SK-N-SH (cell line): Measurements from ENCODE around the gene ZMAT5.

Experiments
- CHD2 ChIP-seq: fragments of 150-350 bp; IDR thresholded peaks from 2 replicates; pipeline ENCODE4 v1.6.1; 2018; ENCODE audit warnings: low read length; ENCODE audit not compliant: partially characterized antibody
- EP300 ChIP-seq, 2 experiments: IDR thresholded peaks; 2 replicates each; pipeline versions ENCODE4 v1.4.0 to v1.6.1; 2012; ENCODE audit warnings: borderline replicate concordance in 1 of 2, low read depth in 1 of 2, low read length in 1 of 2
- EZH2phosphoT487 ChIP-seq: fragments of 200-600 bp; sonication (generic); IDR thresholded peaks from 2 replicates; pipeline ENCODE4 v1.6.1; 2017; ENCODE audit warnings: low read depth, mixed run types, mild to moderate bottlenecking, antibody characterized with exemption, moderate library complexity, borderline replicate concordance
- NRF1 ChIP-seq: IDR thresholded peaks from 2 replicates; pipeline ENCODE4 v1.6.1; 2012; ENCODE audit warnings: low read depth, mild to moderate bottlenecking, low read length
- POLR2AphosphoS5 ChIP-seq: IDR thresholded peaks from 2 replicates; pipeline ENCODE4 v1.6.1; 2012; ENCODE audit warnings: low read depth, low read length
- RAD21 ChIP-seq: IDR thresholded peaks from 2 replicates; pipeline ENCODE4 v1.6.1; 2012; ENCODE audit warnings: mild to moderate bottlenecking, low read length
- RCOR1 ChIP-seq: fragments of 150-350 bp; IDR thresholded peaks from 2 replicates; pipeline ENCODE4 v1.6.1; 2017; ENCODE audit warnings: antibody characterized with exemption, low read length
- YY1 ChIP-seq: IDR thresholded peaks from 2 replicates; pipeline ENCODE4 v1.4.0; 2012; ENCODE audit warnings: low read depth, mild to moderate bottlenecking
- TF ChIP-seq, protein P1 (sequence below): fragments of 150-350 bp; IDR thresholded peaks from 2 replicates; pipeline ENCODE4 v1.6.1; 2016; ENCODE audit warnings: mild to moderate bottlenecking, low read depth, low read length
- TF ChIP-seq, protein P2 (sequence below): fragments of 200-600 bp; sonication (generic); IDR thresholded peaks from 2 replicates; pipeline ENCODE4 v1.6.1; 2017; ENCODE audit warnings: antibody characterized with exemption, mild to moderate bottlenecking, moderate library complexity
- TF ChIP-seq, protein P3 (sequence below): IDR thresholded peaks from 2 replicates; pipeline ENCODE4 v1.6.1; 2012; ENCODE audit warnings: mild to moderate bottlenecking, low read depth, low read length, moderate library complexity
- TF ChIP-seq, protein P4 (sequence below): fragments of 150-350 bp; IDR thresholded peaks from 2 replicates; pipeline ENCODE4 v1.6.1; 2017; ENCODE audit warnings: antibody characterized with exemption, low read length, low read depth, borderline replicate concordance

DNA sequence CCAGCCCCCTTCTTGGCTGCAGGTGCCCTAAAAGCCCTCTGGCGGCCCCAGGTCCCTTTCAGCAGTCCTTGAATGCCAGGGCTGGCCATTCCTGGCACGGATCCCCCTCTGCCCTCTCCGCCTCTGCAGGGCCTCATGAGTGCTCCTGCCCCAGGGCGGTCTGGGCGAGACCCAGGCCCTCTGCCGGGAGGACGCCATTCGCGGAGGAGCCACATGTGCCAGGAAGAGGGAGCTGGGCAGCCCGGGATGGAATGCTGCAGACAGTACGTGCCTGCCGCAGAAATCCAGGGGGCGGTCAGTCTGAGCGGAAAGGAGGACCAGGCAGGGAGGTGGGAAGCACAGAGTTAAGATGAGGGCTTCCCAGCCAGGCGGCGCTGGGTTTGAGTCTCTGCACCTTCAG, 44.2 kb downstream of the ZMAT5 start:
- TF ChIP-seq EP300 (IDR thresholded peaks at IDR 0.05; ENCODE audit: borderline replicate concordance in 1 of 2, low read depth in 1 of 2, low read length in 1 of 2) (no peak), NRF1 (no peak), EZH2phosphoT487 (no peak), RAD21 (no peak), RCOR1 (no peak), POLR2AphosphoS5 (no peak), CHD2 (no peak), YY1 (no peak)
- TF ChIP-seq, protein P1, sequence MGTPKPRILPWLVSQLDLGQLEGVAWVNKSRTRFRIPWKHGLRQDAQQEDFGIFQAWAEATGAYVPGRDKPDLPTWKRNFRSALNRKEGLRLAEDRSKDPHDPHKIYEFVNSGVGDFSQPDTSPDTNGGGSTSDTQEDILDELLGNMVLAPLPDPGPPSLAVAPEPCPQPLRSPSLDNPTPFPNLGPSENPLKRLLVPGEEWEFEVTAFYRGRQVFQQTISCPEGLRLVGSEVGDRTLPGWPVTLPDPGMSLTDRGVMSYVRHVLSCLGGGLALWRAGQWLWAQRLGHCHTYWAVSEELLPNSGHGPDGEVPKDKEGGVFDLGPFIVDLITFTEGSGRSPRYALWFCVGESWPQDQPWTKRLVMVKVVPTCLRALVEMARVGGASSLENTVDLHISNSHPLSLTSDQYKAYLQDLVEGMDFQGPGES: no peak
- TF ChIP-seq, protein P2, sequence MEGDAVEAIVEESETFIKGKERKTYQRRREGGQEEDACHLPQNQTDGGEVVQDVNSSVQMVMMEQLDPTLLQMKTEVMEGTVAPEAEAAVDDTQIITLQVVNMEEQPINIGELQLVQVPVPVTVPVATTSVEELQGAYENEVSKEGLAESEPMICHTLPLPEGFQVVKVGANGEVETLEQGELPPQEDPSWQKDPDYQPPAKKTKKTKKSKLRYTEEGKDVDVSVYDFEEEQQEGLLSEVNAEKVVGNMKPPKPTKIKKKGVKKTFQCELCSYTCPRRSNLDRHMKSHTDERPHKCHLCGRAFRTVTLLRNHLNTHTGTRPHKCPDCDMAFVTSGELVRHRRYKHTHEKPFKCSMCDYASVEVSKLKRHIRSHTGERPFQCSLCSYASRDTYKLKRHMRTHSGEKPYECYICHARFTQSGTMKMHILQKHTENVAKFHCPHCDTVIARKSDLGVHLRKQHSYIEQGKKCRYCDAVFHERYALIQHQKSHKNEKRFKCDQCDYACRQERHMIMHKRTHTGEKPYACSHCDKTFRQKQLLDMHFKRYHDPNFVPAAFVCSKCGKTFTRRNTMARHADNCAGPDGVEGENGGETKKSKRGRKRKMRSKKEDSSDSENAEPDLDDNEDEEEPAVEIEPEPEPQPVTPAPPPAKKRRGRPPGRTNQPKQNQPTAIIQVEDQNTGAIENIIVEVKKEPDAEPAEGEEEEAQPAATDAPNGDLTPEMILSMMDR: no peak
- TF ChIP-seq, protein P3, sequence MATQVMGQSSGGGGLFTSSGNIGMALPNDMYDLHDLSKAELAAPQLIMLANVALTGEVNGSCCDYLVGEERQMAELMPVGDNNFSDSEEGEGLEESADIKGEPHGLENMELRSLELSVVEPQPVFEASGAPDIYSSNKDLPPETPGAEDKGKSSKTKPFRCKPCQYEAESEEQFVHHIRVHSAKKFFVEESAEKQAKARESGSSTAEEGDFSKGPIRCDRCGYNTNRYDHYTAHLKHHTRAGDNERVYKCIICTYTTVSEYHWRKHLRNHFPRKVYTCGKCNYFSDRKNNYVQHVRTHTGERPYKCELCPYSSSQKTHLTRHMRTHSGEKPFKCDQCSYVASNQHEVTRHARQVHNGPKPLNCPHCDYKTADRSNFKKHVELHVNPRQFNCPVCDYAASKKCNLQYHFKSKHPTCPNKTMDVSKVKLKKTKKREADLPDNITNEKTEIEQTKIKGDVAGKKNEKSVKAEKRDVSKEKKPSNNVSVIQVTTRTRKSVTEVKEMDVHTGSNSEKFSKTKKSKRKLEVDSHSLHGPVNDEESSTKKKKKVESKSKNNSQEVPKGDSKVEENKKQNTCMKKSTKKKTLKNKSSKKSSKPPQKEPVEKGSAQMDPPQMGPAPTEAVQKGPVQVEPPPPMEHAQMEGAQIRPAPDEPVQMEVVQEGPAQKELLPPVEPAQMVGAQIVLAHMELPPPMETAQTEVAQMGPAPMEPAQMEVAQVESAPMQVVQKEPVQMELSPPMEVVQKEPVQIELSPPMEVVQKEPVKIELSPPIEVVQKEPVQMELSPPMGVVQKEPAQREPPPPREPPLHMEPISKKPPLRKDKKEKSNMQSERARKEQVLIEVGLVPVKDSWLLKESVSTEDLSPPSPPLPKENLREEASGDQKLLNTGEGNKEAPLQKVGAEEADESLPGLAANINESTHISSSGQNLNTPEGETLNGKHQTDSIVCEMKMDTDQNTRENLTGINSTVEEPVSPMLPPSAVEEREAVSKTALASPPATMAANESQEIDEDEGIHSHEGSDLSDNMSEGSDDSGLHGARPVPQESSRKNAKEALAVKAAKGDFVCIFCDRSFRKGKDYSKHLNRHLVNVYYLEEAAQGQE: no peak
- TF ChIP-seq, protein P4, sequence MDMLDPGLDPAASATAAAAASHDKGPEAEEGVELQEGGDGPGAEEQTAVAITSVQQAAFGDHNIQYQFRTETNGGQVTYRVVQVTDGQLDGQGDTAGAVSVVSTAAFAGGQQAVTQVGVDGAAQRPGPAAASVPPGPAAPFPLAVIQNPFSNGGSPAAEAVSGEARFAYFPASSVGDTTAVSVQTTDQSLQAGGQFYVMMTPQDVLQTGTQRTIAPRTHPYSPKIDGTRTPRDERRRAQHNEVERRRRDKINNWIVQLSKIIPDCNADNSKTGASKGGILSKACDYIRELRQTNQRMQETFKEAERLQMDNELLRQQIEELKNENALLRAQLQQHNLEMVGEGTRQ: no peak
